B cell (primary cell): Measurements from ENCODE around the gene ADAP1. TPM values are rescaled to one million over a fixed set of nuclear protein-coding genes. Genes with fewer than 3 reads are reported as not detected.

Source experiments
- ATAC-seq: fragments of 200-7000 bp; cut with Tn5 transposase; one replicate; pipeline ENCODE4 v1.10.0; 2021; ENCODE audit warnings: low read depth, mild to moderate bottlenecking, moderate number of reproducible peaks, moderate library complexity
- CTCF ChIA-PET: fragments of 350-600 bp; sonication (Branson Sonifier 250); formaldehyde crosslinking; loops from one replicate; lab custom pipeline; 2021; ENCODE audit warnings: antibody characterized with exemption, inconsistent platforms; lab: Charles Lee
- POLR2A ChIA-PET: fragments of 350-600 bp; sonication (Branson Sonifier 250); formaldehyde crosslinking; loops from one replicate; lab custom pipeline; 2021; ENCODE audit warnings: antibody characterized with exemption; lab: Charles Lee
- DNase-seq: peaks from one replicate; pipeline ENCODE4 v3.0.0; 2013
- H2AFZ ChIP-seq: 2 replicates; pipeline ENCODE4 v1.6.1; 2012; ENCODE audit warnings: mild to moderate bottlenecking, low read depth, low read length; ENCODE audit not compliant: insufficient read depth, poor library complexity, severe bottlenecking
- H3K27ac ChIP-seq, 2 donors: 1 replicate in 1 of 2; 2 replicates in 1 of 2; pipeline ENCODE4 v1.5.1; 2012 to 2013; ENCODE audit warnings: low read length in 2 of 2, mild to moderate bottlenecking in 2 of 2, moderate library complexity in 1 of 2
- H3K27me3 ChIP-seq, 4 experiments: fragments of 200-600 bp in 1 of 4; sonication (generic) in 1 of 4; replicated peaks in 1 of 4; 1 replicate in 2 of 4; 2 replicates in 2 of 4; pipeline versions ENCODE4 v1.6.1 to v1.7.0; 2013 to 2016; ENCODE audit warnings: low read length in 3 of 4, mild to moderate bottlenecking in 2 of 4, mixed read lengths in 1 of 4, moderate library complexity in 1 of 4; ENCODE audit not compliant: insufficient read depth in 4 of 4, control insufficient read depth in 3 of 4; ENCODE audit errors: control extremely low read depth in 1 of 4
- H3K36me3 ChIP-seq, 2 experiments: replicated peaks in 1 of 2; 1 replicate in 1 of 2; 2 replicates in 1 of 2; pipeline versions ENCODE4 v1.6.1 to v1.7.1; 2013; ENCODE audit warnings: low read length in 1 of 2; ENCODE audit not compliant: insufficient read depth in 2 of 2, control insufficient read depth in 1 of 2; ENCODE audit errors: control extremely low read depth in 1 of 2, extremely low read depth in 1 of 2
- H3K4me1 ChIP-seq, 2 donors: fragments of 200-600 bp in 1 of 2; sonication (generic) in 1 of 2; 1 replicate in 1 of 2; 2 replicates in 1 of 2; pipeline versions ENCODE4 v1.5.1 to v1.6.1; 2013 to 2017; ENCODE audit warnings: low read length in 2 of 2; ENCODE audit not compliant: control insufficient read depth in 2 of 2, insufficient read depth in 2 of 2
- H3K4me2 ChIP-seq: replicated peaks from 2 replicates; pipeline ENCODE3; 2012; ENCODE audit warnings: mild to moderate bottlenecking, low read depth, low read length; ENCODE audit not compliant: poor library complexity, severe bottlenecking
- H3K4me3 ChIP-seq, 5 experiments: fragments of 200-600 bp in 1 of 5; sonication (generic) in 1 of 5; 1 replicate in 3 of 5; 2 replicates in 2 of 5; pipeline versions ENCODE4 v1.5.1 to v1.7.0; 2011 to 2016; ENCODE audit warnings: low read length in 4 of 5, mild to moderate bottlenecking in 4 of 5, low read depth in 2 of 5, control low read depth in 1 of 5, moderate library complexity in 1 of 5; ENCODE audit not compliant: insufficient read depth in 1 of 5; ENCODE audit errors: control extremely low read depth in 1 of 5, extremely low read depth in 1 of 5
- H3K79me2 ChIP-seq: fragments of 200-600 bp; sonication (generic); one replicate; pipeline ENCODE4 v1.6.0; 2016; ENCODE audit warnings: low read length; ENCODE audit not compliant: control insufficient read depth, insufficient read depth
- H3K9ac ChIP-seq: fragments of 200-600 bp; sonication (generic); 2 replicates; pipeline ENCODE4 v1.6.1; 2017; ENCODE audit warnings: mild to moderate bottlenecking, low read length, moderate library complexity
- H3K9me3 ChIP-seq, 3 donors: one replicate each; pipeline versions ENCODE4 v1.6.1 to v1.7.1; 2013; ENCODE audit warnings: low read length in 2 of 3; ENCODE audit not compliant: control insufficient read depth in 2 of 3, insufficient read depth in 1 of 3; ENCODE audit errors: control extremely low read depth in 1 of 3
- H4K20me1 ChIP-seq: 2 replicates; pipeline ENCODE4 v1.6.0; 2012; ENCODE audit warnings: mild to moderate bottlenecking, low read length; ENCODE audit not compliant: insufficient read depth, control insufficient read depth, poor library complexity, severe bottlenecking
- H3K27ac Mint-ChIP-seq: one replicate; pipeline ENCODE4 v1.8.0; 2021; ENCODE audit warnings: mixed read lengths
- H3K27me3 Mint-ChIP-seq: one replicate; pipeline ENCODE4 v1.8.0; 2021; ENCODE audit warnings: mixed read lengths
- H3K4me1 Mint-ChIP-seq: one replicate; pipeline ENCODE4 v1.8.0; 2021; ENCODE audit warnings: mixed read lengths
- H3K4me3 Mint-ChIP-seq: one replicate; pipeline ENCODE4 v1.8.0; 2021; ENCODE audit warnings: mixed read lengths
- H3K9me3 Mint-ChIP-seq: one replicate; pipeline ENCODE4 v1.8.0; 2022; ENCODE audit warnings: mixed read lengths; ENCODE audit not compliant: insufficient read depth
- EZH2 ChIP-seq: IDR thresholded peaks from 2 replicates; pipeline ENCODE4 v1.6.1; 2012; ENCODE audit warnings: borderline replicate concordance, low read depth, mild to moderate bottlenecking, moderate library complexity, low read length; ENCODE audit not compliant: insufficient read depth, poor library complexity, severe bottlenecking
- WGBS: methylation state at CpG from one replicate; pipeline ENCODE4 v1.1.5; 2013; ENCODE audit warnings: missing lambda C conversion rate; ENCODE audit not compliant: insufficient coverage; 5-methylcytosine and 5-hydroxymethylcytosine counted together
- intact Hi-C: fragments of 100-400 bp; cut with micrococcal nuclease; formaldehyde crosslinking; loops from one replicate; pipeline ENCODE4 v1.10.0; 2022
- polyA plus RNA-seq: library from polyadenylated mRNA; depleted of rRNA; stranded (reverse); fragments of >200 nt; gene quantifications from 2 replicates; pipeline ENCODE4 v1.2.3, GENCODE V29; 2012
- total RNA-seq, 2 donors: library from RNA; stranded (reverse); fragments of 120-200 nt in 1 of 2; gene quantifications; 1 replicate in 1 of 2; 2 replicates in 1 of 2; pipeline versions ENCODE4 v1.2.3 to v1.2.4, GENCODE V29; 2013 to 2022
- TF ChIP-seq, protein P1 (sequence below): fragments of 200-600 bp; IDR thresholded peaks from one replicate; pipeline ENCODE4 v1.8.0; 2022; ENCODE audit warnings: antibody characterized with exemption, mild to moderate bottlenecking

Gene ADAP1
- total and polyA plus RNA-seq, 2 donors (not counting 1 experiment from before 2014, with no cell fraction given) = 10.8 to 12.9 TPM

DNA sequence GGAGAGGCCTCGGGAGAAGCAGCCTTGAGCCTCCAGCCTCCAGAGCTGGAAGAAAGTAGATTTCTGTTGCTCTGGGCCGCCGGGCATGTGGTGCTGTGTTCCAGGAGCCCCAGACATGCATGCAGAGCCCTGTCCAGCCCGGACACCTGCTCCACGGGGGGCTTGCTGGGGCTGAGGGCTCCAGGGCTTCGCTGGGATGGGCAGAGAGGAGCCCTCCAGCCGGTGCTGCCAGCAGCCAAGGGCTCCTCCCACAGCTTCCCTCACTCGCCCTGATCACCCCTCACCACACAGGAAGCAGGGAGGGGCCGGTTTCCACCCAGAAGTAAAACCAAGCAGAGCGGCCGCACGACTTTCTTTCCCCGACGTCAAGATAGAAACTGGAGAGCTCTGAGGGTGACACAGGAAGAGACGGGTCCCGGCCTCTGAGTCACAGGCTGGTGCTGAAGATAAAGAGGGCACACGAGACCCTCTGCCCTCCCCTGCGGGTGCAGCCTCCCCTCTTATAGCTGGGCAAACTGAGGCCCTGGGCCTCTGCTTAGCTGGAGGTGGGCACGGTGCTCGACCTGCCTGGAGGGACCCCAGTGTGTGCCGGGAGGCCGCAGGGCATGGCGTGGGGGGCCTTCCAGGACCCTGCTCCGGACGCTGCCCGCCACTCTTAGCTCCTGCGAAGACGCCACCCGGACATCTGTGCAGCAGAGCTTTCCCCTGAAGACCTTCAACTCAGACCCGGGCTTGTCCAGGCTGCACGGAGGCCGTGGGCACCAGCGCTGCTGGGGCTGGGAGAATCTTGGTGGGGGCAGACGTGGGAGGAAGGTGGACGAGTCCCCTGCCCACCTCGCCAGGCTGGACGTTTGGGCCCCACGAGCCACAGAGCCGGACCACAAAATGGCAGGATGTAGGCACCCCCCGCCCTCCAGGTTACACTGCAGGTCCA, 31.1 kb downstream of the ADAP1 start:
- Histone ChIP-seq H3K4me1 (peaks cover 31 to 55% of the 10 kb centered on the region in 2 donors), H3K4me3 (peak overlapping the region; percentile 21 to 67 (median 55)), H3K36me3 (no peaks in the 10 kb centered on the region), H3K9ac (peak overlapping the region; percentile 72), H3K79me2 (no peaks in the 10 kb centered on the region), H3K4me2 (peak overlapping the region; percentile 97), H3K27me3 (no peaks in the 10 kb centered on the region), H3K9me3 (peaks cover 0 to 4% (median 0%) of the 10 kb centered on the region in 3 donors), H3K27ac (peak overlapping the region; percentile 84 to 85), H4K20me1 (no peaks in the 10 kb centered on the region), H2AFZ (peak overlapping the region; percentile 87)
- POLR2A ChIA-PET = interaction anchor here (0.5 to 1.2 kb wide), 8 partner anchors 13 to 1636 kb away, joined by 3 to 9 read pairs (median 5); partner anchors contain the start of gene COX19
- no peak for TF ChIP-seq EZH2
- TF ChIP-seq, protein P1, sequence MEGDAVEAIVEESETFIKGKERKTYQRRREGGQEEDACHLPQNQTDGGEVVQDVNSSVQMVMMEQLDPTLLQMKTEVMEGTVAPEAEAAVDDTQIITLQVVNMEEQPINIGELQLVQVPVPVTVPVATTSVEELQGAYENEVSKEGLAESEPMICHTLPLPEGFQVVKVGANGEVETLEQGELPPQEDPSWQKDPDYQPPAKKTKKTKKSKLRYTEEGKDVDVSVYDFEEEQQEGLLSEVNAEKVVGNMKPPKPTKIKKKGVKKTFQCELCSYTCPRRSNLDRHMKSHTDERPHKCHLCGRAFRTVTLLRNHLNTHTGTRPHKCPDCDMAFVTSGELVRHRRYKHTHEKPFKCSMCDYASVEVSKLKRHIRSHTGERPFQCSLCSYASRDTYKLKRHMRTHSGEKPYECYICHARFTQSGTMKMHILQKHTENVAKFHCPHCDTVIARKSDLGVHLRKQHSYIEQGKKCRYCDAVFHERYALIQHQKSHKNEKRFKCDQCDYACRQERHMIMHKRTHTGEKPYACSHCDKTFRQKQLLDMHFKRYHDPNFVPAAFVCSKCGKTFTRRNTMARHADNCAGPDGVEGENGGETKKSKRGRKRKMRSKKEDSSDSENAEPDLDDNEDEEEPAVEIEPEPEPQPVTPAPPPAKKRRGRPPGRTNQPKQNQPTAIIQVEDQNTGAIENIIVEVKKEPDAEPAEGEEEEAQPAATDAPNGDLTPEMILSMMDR = no peak
- WGBS = 22% methylated on average over 36 of the region's 40 CpGs
- H3K27ac Mint-ChIP-seq = peak overlapping the region; percentile 93
- no peaks in the 10 kb centered on the region for H3K27me3 Mint-ChIP-seq
- intact Hi-C loops = loop anchor here (1.0 to 5.0 kb wide), 3 partner anchors 13 to 99 kb away; partner anchors contain the start of gene COX19
- DNase-seq (peak; percentile 88), ATAC-seq (peak; percentile 87)
- H3K4me1 Mint-ChIP-seq = peaks cover 37% of the 10 kb centered on the region
- no peaks in the 10 kb centered on the region for H3K9me3 Mint-ChIP-seq
- H3K4me3 Mint-ChIP-seq = peak overlapping the region; percentile 88
- CTCF ChIA-PET = interaction anchor here (0.7 to 3.1 kb wide), 9 partner anchors 13 to 254 kb away, joined by 3 to 14 read pairs (median 4); no protein-coding TSS in a partner anchor
